ENCODE results near the gene PAX8.

Gene PAX8

GRCh38 chr2:113184531-113185230, 94.0 kb downstream of the PAX8 start:
- no peak for TF ChIP-seq CTCF (IDR thresholded peaks at IDR 0.05; ENCODE audit: low read depth, low read length, poor library complexity, severe bottlenecking)
- TF ChIP-seq EZH2phosphoT487 (IDR thresholded peaks at IDR 0.05; ENCODE audit: borderline replicate concordance, low read length): no peak
- Histone ChIP-seq H3F3A (ENCODE audit: control insufficient read depth, insufficient read depth) (no peaks in the 10 kb centered on the region), H3K36me3 (ENCODE audit: control insufficient read depth, low read length) (peaks cover 85% of the 10 kb centered on the region), H3K4me2 (ENCODE audit: low read length) (no peak overlapping the region), H3K4me1 (ENCODE audit: control insufficient read depth, low read length) (0 out of 2 replicates have a peak, but pooled peaks cover 4% of the 10 kb centered on the region), H3K4me3 (ENCODE audit: low read length) (no peak overlapping the region), H4K20me1 (ENCODE audit: control insufficient read depth, insufficient read depth, low read depth, low read length) (peaks cover 8% of the 10 kb centered on the region; the same call in 1 of the 2 replicates), H3K9me3 (ENCODE audit: control insufficient read depth, insufficient read depth, low read length) (no peaks in the 10 kb centered on the region), H3K79me2 (ENCODE audit: control insufficient read depth, low read length) (peaks cover 77% of the 10 kb centered on the region), H3K27ac (ENCODE audit: low read depth, low read length) (no peak overlapping the region), H3K9me2 (replicated peaks; ENCODE audit: control insufficient read depth, low read length) (no peaks in the 10 kb centered on the region), H3K27me3 (ENCODE audit: control insufficient read depth, low read length) (no peaks in the 10 kb centered on the region)

- Histone ChIP-seq H3K27me3 (ENCODE audit: control insufficient read depth, low read length) (no peaks in the 10 kb centered on the region), H3K4me3 (ENCODE audit: low read length) (no peak overlapping the region), H3F3A (ENCODE audit: control insufficient read depth, insufficient read depth) (no peaks in the 10 kb centered on the region), H4K20me1 (ENCODE audit: control insufficient read depth, insufficient read depth, low read depth, low read length) (peaks cover 13% of the 10 kb centered on the region), H3K27ac (ENCODE audit: low read depth, low read length) (no peak overlapping the region), H3K9me3 (ENCODE audit: control insufficient read depth, insufficient read depth, low read length) (no peaks in the 10 kb centered on the region), H3K4me1 (ENCODE audit: control insufficient read depth, low read length) (0 out of 2 replicates have a peak, but pooled peaks cover under 1% of the 10 kb centered on the region), H3K4me2 (ENCODE audit: low read length) (no peak overlapping the region), H3K36me3 (ENCODE audit: control insufficient read depth, low read length) (peaks cover 90% of the 10 kb centered on the region), H3K79me2 (ENCODE audit: control insufficient read depth, low read length) (peaks cover 79% of the 10 kb centered on the region), H3K9me2 (replicated peaks; ENCODE audit: control insufficient read depth, low read length) (no peaks in the 10 kb centered on the region)
- TF ChIP-seq EZH2phosphoT487 (IDR thresholded peaks at IDR 0.05; ENCODE audit: borderline replicate concordance, low read length) (no peak), CTCF (IDR thresholded peaks at IDR 0.05; ENCODE audit: low read depth, low read length, poor library complexity, severe bottlenecking) (no peak)
Measured at GRCh38 chr2:113183703-113184102, 95.0 kb downstream of the PAX8 start.

- peaks cover 94% of the 10 kb centered on the region for H3K36me3 ChIP-seq (ENCODE audit: control insufficient read depth, low read length)
- no peaks in the 10 kb centered on the region for H3K27me3 ChIP-seq (ENCODE audit: control insufficient read depth, low read length)
- H3K4me1 ChIP-seq (ENCODE audit: control insufficient read depth, low read length): 0 out of 2 replicates have a peak, but pooled peaks cover 3% of the 10 kb centered on the region
- no peaks in the 10 kb centered on the region for H3K9me3 ChIP-seq (ENCODE audit: control insufficient read depth, insufficient read depth, low read length)
- H4K20me1 ChIP-seq (ENCODE audit: control insufficient read depth, insufficient read depth, low read depth, low read length): peaks cover 17% of the 10 kb centered on the region
- no peak overlapping the region for H3K4me3 ChIP-seq (ENCODE audit: low read length)
- peaks cover 83% of the 10 kb centered on the region for H3K79me2 ChIP-seq (ENCODE audit: control insufficient read depth, low read length)
- no peak overlapping the region for H3K27ac ChIP-seq (ENCODE audit: low read depth, low read length)
- H3K9me2 ChIP-seq (replicated peaks; ENCODE audit: control insufficient read depth, low read length): no peaks in the 10 kb centered on the region
- H3K4me2 ChIP-seq (ENCODE audit: low read length): no peak overlapping the region
- H3F3A ChIP-seq (ENCODE audit: control insufficient read depth, insufficient read depth): no peaks in the 10 kb centered on the region
- TF ChIP-seq CTCF (IDR thresholded peaks at IDR 0.05; ENCODE audit: low read depth, low read length, poor library complexity, severe bottlenecking): no peak
- TF ChIP-seq EZH2phosphoT487 (IDR thresholded peaks at IDR 0.05; ENCODE audit: borderline replicate concordance, low read length): no peak
Measured at GRCh38 chr2:113183264-113183663, 95.5 kb downstream of the PAX8 start.
